GM21367 (cell line): ENCODE measurements around the gene TM7SF3.
"Not testable (repeated sequence)": the region's sequence is repeated elsewhere in the genome, so short reads cannot be mapped to it uniquely, and the experiment has no call there.

ENCODE experiments used
- ATAC-seq: cut with Tn5 transposase; IDR thresholded peaks from one replicate; pipeline ENCODE4 v1.9.1; 2021; ENCODE audit not compliant: unreplicated experiment

Gene TM7SF3

GRCh38 chr12:27014085-27014858, at the start of gene TM7SF3:
TM7SF3 (minus strand) TSS chr12:27014384; CDS start chr12:27014168, 216 bp downstream.
- ATAC-seq = peak; percentile 80

DNA sequence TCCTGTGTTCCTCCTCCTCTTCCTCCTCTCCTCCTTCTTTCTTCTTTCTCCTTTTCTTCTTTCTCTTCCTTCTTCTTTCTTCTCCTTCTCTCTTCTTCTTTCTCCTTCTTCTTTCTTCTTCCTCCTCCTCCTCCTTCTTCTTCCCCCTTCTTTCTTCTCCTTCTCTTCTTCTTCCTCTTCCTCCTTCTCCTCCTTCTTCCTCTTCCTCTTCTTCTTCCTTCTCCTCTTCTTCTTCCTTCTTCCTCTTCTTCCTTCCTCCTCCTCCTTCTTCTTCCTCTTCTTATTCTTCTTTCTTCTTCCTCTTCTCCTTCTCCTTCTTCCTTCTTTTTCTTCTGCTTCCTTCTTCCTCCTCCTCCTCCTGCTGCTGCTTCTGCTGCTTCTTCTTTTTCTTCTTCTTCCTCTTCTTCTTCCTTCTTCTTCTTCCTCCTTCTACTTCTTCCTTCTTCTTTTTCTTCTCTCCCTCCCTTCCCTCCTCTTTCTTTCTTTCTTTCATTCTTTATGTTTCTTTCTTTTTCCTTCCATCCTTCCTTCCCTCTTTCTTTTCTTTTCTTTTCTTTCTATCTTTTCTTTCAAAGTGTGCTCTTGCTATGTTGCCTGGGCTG, 49.2 kb upstream of the TM7SF3 start:
- no peak for ATAC-seq

- ATAC-seq = no peak
These were observed 47.1 kb upstream of the TM7SF3 start for GRCh38 chr12:27061317-27061716.

DNA sequence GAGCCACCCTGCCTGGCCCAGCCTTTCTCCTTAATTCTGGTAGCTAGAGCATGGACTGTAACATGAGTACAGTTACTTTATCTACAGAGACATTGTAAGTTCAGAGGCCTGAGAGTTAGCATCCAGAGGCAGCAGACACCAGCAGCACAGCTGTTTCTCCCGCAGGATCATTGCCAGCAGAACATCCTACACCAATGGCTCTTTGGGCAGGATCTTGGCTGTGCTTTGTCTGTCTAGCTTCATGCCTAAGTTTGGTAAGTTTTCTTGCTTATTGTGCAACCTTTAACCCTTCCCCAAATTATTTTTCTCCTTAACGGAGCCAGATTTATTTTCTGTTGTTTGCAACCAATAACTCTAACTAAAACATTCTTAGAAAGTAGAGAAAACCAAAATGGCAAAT, 46.6 kb upstream of the TM7SF3 start:
- ATAC-seq = no peak

DNA sequence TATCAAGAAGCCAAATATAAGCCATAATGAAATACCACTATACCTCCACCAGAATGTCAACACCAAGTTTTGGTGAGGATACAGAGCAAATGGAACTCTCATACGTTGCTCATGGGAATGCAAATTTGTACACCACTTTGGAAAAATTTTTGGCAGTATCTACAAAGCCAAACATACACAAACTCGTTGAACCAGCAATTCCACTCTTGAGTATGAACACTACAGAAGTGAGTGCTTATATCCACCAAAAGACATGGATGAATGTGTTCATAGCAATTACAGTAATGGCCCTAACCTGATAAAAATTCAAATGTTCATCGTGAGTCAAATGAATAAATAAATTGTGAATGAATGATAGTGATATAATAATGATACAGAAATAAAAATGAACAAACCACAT, 43.4 kb upstream of the TM7SF3 start:
- no peak for ATAC-seq

GRCh38 chr12:27055966-27056365, 41.8 kb upstream of the TM7SF3 start:
- no peak for ATAC-seq

DNA sequence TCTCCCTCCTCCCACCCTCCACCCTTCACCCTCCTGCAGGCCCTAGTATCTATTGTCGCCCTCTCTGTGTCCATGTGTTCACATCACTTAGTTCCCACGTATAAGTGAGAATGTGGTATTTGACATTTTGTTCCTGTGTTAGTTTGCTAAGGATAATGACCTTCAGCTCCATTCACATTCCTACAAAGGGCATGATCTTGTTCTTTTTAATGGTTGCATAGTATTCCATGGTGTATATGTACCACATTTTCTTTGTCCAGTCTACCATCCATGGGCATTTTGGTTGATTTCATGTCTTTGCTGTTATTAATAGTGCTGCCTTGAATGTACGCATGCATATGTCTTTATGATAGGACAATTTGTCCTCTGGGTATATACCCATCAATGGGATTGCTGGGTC, 38.6 kb upstream of the TM7SF3 start:
- no peak for ATAC-seq

DNA sequence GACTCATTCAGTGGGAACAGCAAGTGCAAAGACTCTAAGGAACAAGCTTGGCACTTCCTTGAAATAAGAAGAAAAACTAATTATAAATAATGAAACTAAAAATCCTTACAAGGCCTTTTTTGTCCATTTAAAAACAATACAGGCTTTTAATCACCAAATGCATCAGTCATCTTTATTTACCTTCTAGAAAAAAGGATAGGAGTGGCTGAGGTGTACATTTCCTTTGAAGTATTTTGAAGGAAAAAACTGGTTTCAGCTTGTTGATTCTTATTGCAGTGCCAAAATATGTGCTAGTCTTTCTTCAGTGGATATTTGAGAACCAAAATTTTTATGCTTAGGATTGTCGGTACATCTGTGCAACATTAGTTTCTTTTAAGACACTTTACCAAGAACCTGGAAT, 38.0 kb upstream of the TM7SF3 start:
- no peak for ATAC-seq

DNA sequence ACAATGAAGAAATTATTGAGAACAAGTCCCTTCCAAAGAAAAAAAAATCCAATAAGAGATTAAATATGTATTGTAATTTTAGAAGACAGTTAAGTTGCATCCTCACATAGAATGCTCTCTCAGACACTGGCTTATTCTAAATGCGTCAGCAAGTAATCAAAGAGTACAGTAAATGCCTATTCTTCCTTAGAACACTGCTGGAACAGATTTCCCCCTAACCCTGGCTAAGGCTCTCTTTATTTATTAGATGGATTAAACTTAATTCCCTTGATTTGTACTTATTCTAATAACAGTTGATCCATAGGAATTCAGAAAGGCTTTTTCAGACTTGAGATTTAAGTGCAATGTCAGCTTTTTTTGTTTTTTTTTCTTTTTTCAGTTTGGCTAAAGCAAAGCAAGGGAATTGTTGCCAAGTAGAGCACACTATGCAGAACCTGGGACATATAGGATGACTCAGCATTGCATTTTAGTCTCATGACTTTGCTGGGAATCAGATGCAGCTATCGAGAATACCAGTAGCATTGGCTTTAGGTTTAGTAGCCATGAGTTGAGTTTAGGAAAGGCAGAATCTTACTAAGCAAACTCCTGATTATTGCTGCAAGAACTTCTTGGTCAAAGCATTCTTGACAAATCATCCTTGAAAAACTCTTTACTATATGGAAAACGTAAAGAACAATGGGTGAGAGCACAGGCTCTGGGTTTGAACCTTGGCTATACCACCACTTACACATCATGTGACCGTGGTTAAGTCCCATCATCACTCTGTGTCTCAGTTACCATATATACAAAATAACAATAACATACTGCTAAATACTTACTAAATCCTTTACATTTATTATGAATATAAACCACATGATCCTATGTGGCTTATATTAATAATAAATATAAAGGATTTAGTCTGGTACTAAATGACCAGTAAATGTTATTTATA, 34.9 kb upstream of the TM7SF3 start:
- ATAC-seq = no peak

- ATAC-seq = not testable (repeated sequence)
These were observed 27.8 kb upstream of the TM7SF3 start for GRCh38 chr12:27042018-27042417.

DNA sequence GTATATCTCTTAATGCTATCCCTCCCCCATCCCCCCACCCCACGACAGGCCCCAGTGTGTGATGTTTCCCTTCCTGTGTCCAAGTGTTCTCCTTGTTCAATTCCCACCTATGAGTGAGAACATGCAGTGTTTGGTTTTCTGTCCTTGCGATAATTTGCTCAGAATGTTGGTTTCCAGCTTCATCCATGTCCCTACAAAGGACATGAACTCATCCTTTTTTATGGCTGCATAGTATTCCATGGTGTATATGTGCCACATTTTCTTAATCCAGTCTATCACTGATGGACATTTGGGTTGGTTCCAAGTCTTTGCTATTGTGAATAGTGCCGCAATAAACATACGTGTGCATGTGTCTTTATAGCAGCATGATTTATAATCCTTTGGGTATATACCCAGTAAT, 26.5 kb upstream of the TM7SF3 start:
- ATAC-seq = not testable (repeated sequence)

DNA sequence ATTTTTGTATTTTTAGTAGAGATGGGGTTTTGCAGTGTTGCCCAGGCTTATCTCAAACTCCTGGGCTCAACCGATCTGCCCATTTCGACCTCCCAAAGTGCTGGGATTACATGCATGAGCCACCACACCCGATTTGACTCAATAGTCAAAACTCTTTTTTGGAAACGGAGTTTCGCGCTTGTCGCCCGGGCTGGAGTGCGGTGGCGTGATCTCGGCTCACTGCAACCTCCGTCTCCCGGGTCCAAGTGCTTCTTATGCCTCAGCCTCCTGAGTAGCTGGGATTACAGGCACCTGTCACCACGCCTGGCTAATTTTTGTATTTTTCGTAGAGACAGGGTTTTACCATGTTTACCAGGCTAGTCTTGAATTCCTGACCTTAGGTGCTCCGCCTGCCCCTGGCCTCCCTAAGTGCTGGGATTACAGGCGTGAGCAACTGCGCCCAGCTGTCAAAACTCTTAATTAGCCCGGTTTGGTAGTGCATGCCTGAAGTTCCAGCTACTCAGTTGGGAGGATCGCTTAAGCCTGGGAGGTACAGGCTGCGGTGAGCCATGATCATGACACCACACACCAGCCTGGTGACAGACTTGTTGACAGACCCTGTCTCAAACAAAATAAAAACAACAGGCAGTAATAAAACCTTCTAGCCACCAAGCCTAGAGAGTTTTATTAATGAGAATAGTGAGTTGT, 20.6 kb upstream of the TM7SF3 start:
- no peak for ATAC-seq

- ATAC-seq = no peak
These were observed 18.5 kb upstream of the TM7SF3 start for GRCh38 chr12:27032679-27033078.

DNA sequence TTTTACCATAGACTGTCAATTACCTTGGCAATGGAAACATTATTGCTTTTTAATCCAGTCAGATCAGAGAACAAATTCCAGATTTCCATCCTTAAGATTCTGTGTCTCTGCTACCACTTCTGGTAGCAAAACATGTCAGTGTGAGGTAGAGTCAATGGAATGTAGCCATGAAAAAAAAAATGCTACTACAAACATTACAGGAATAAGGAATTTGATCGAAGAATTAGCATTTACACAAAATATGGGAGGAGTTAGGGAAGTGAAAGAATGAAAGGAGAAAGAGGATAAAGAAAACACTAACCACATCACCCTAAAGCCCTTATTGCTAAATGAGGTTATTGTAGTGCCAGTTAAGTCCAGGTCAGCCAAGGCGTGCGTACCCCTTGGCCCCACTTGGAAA, 17.3 kb upstream of the TM7SF3 start:
- no peak for ATAC-seq

DNA sequence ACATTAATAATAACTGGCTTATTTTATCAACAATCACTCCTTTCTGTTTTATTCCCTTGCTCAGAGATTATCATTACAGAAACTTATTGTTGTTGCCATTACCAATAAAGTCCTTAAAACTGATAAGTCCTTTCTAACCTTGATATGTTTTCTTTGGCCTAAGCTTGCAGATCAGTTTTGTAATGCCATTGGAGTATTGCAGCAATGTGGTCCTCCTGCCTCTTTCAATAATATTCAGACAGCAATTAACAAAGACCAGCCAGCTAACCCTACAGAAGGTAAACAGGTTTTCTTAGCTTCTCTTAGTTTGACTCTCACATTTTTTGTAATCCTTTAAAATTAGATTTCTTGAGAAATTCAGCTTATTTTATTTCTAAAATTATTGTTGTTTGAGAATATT, 12.1 kb upstream of the TM7SF3 start:
- ATAC-seq = no peak

DNA sequence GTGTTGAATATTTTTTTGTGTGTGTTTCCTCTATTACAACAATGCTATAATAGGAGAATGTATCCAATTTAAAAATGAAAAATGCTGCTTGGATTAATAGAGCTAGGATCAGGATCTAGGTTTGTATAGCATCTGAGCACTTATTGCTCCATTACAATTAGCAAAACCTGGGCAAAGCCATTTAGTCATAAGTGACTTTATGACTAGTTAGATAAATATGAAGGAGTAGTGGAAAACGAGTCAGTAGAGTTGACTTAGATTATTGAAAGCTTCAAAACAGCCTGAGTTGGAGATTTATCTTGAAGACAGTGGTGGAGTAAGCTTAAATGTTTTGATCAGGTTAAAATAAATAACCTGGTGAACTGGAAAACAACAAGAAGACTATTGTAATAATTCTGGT, 10.9 kb upstream of the TM7SF3 start:
- ATAC-seq = no peak

DNA sequence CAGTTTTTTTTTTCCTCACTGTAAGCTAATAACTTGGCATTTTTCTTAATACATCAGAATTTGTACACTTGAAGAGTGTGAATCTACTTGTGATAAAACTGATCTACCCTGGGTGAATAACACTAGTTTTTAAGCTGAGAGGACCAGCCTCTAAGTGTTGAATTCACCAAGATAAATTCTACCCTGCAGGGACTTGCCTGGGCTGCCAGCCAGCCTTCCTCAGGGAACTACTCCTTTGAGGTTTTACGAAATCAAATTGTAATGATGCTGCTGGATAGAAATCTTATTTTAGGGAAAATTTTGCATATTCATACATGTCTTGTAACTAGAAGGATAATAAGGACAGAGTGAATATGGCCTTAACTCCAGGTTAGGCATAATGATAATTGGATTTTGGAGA, 10.1 kb upstream of the TM7SF3 start:
- no peak for ATAC-seq

- ATAC-seq = no peak
These were observed 6.6 kb upstream of the TM7SF3 start for GRCh38 chr12:27020761-27021160.

- ATAC-seq = no peak
These were observed 3.9 kb upstream of the TM7SF3 start for GRCh38 chr12:27018037-27018436.

DNA sequence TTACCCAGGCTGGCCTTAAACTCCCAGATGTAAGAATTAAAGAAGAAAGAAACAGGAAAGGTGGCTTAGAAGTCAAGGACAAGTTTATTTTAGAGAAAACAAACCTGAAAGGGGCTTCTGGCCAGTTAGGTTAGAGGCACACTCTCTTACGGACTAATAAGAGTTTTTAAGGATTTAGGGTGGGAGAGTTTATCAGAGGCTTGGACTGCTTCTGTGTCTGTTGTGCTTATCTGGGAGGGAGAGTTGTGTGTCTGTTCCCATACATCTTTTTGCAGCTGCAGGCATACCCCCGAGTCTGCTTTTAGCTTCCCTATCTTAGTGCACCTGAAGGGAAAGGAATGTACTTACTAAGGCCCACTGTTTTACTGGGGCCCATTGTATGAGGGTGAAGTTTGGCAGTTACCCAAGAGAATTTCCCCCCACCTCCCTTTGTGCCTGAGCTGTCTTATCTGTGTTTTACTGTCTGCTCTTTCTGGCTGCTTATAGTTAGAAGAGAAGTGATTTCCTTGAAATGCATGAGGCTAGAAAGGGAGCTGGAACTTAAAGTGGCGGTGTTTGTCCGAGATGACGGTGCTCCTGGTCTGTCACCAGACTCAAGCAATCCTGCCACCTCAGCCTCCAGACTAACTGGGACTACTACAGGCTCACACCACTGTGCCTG, 3.1 kb upstream of the TM7SF3 start:
- ATAC-seq = not testable (repeated sequence)

- no peak for ATAC-seq
These were observed 1.5 kb upstream of the TM7SF3 start for GRCh38 chr12:27015730-27016076.
